Stimulated activated CD4-positive, alpha-beta T cell treated with anti-CD3 and anti-CD28 coated beads, Interleukin-4, amount 100 ng/mL, for 1 hour (primary cell): ENCODE measurements around the gene SPECC1.
"Not testable (repeated sequence)": the region's sequence is repeated elsewhere in the genome, so short reads cannot be mapped to it uniquely, and the experiment has no call there.

Experiments
- DNase-seq: peaks from one replicate; pipeline ENCODE4 v3.0.0-alpha.2; 2020

Gene SPECC1

GRCh38 chr17:20327739-20328138 lies 318.6 kb downstream of the SPECC1 start:
- not testable (repeated sequence) for DNase-seq

- DNase-seq = not testable (repeated sequence)
These were observed 342.2 kb downstream of the SPECC1 start for GRCh38 chr17:20351405-20351804.

- DNase-seq = not testable (repeated sequence)
These were observed 343.4 kb downstream of the SPECC1 start for GRCh38 chr17:20352567-20352966.

- DNase-seq = not testable (repeated sequence)
These were observed 354.7 kb downstream of the SPECC1 start for GRCh38 chr17:20363846-20364245.
